Fibroblast of lung (primary cell): ENCODE data around the gene PTPRE. TPM values are rescaled to one million over a fixed set of nuclear protein-coding genes. Genes with fewer than 3 reads are reported as not detected.

Experiments
- DNase-seq, 2 donors: peaks; one replicate each; pipeline versions ENCODE4 v3.0.0 to v3.0.0-alpha.2; 2010; ENCODE audit warnings: low read depth in 2 of 2
- H2AFZ ChIP-seq: 2 replicates; pipeline ENCODE4 v1.5.1; 2012; ENCODE audit warnings: low read length, control low read depth, inconsistent platforms
- H3K27ac ChIP-seq: 2 replicates; pipeline ENCODE4 v1.5.1; 2011; ENCODE audit warnings: low read length, control low read depth; ENCODE audit not compliant: insufficient read depth
- H3K27me3 ChIP-seq: 2 replicates; pipeline ENCODE4 v1.5.1; 2011; ENCODE audit warnings: mild to moderate bottlenecking, low read length; ENCODE audit not compliant: control insufficient read depth, insufficient read depth
- H3K36me3 ChIP-seq: 2 replicates; pipeline ENCODE4 v1.5.1; 2011; ENCODE audit warnings: low read length; ENCODE audit not compliant: control insufficient read depth, insufficient read depth
- H3K4me1 ChIP-seq: 2 replicates; pipeline ENCODE4 v1.5.1; 2011; ENCODE audit warnings: low read length; ENCODE audit not compliant: control insufficient read depth, insufficient read depth; ENCODE audit errors: extremely low read depth
- H3K4me2 ChIP-seq: 2 replicates; pipeline ENCODE4 v1.5.1; 2011; ENCODE audit warnings: low read length, control low read depth; ENCODE audit not compliant: insufficient read depth; ENCODE audit errors: extremely low read depth
- H3K4me3 ChIP-seq, 4 experiments: fragments of 200-600 bp in 1 of 4; sonication (generic) in 1 of 4; replicated peaks in 1 of 4; 2 replicates each; pipeline ENCODE4 v1.5.1; 2011 to 2016; ENCODE audit warnings: low read length in 4 of 4, low read depth in 3 of 4, mild to moderate bottlenecking in 3 of 4, control low read depth in 2 of 4, inconsistent platforms in 1 of 4, mixed read lengths in 1 of 4; ENCODE audit not compliant: insufficient read depth in 1 of 4; ENCODE audit errors: control extremely low read depth in 1 of 4
- H3K79me2 ChIP-seq: 2 replicates; pipeline ENCODE4 v1.5.1; 2012; ENCODE audit warnings: mild to moderate bottlenecking, low read length, inconsistent platforms; ENCODE audit not compliant: control insufficient read depth, insufficient read depth
- H3K9ac ChIP-seq: 2 replicates; pipeline ENCODE4 v1.5.1; 2011; ENCODE audit warnings: mild to moderate bottlenecking, low read length, control low read depth; ENCODE audit not compliant: insufficient read depth
- H3K9me3 ChIP-seq: 2 replicates; pipeline ENCODE4 v1.5.1; 2012; ENCODE audit warnings: low read depth, low read length; ENCODE audit not compliant: control insufficient read depth, insufficient read depth
- H4K20me1 ChIP-seq: 2 replicates; pipeline ENCODE4 v1.5.1; 2011; ENCODE audit warnings: low read length; ENCODE audit not compliant: control insufficient read depth, insufficient read depth; ENCODE audit errors: extremely low read depth
- EZH2 ChIP-seq: IDR thresholded peaks from 2 replicates; pipeline ENCODE4 v1.5.1; 2012; ENCODE audit warnings: low read length, control low read depth, mild to moderate bottlenecking; ENCODE audit errors: missing control alignments
- polyA plus RNA-seq, 2 donors: library from polyadenylated mRNA; depleted of rRNA in 1 of 2; stranded (reverse) in 1 of 2; unstranded in 1 of 2; fragments of >200 nt; gene quantifications; 2 replicates each; pipeline ENCODE4 v1.2.1, GENCODE V29; 2011 to 2012; ENCODE audit warnings: missing spikeins in 1 of 2
- total RNA-seq: library from RNA; depleted of rRNA; stranded (reverse); fragments of >200 nt; gene quantifications from 2 replicates; pipeline ENCODE4 v1.2.1, GENCODE V29; 2014
- TF ChIP-seq, protein P1 (sequence below), 2 donors: IDR thresholded peaks in 1 of 2; conservative IDR thresholded peaks in 1 of 2; 1 replicate in 1 of 2; 2 replicates in 1 of 2; pipeline ENCODE4 v1.5.1; 2011 to 2012; ENCODE audit warnings: low read length in 2 of 2, control low read depth in 1 of 2, inconsistent platforms in 1 of 2, low read depth in 1 of 2, mild to moderate bottlenecking in 1 of 2

PTPRE gene
- total and polyA plus RNA-seq, 2 donors (not counting 1 experiment from before 2014, with no cell fraction given): 0.75 to 1.8 TPM

DNA sequence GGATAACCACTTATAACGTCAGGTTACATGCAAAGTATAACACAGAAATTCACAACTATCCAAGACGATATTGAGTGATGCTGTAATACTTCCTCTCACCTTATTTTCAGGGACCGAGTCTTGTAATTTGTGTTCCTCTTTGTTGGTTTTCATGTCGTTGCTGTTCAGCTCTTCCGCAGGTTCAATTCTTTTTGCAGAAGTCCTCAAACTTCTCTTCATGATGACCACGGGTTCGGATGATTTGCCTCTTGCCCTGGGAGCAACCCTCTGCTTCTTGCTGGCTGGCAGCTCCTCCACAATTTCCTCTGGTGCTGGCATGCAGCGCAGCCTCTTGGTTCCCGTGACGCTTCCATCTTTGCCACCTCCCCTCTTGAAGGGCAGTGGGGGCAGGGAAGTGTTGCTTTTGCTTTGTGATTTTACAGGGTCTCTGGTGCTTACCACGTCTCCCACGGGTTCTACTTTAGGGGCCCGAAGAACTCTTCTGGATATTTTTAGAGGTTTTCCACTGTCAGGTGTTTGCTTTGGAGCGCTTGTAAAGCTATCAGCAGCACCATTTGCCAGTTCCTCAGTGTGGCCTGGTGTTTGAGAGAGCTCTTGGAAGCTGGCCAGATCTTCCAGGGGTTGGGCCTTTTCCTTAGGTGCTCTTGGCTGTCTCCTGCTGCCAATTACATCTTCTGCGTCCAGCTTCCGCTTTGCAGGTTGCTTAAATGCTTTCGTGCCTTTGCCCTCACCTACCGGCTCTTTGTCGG lies 195.8 kb downstream of the PTPRE start:
- TF ChIP-seq, protein P1, sequence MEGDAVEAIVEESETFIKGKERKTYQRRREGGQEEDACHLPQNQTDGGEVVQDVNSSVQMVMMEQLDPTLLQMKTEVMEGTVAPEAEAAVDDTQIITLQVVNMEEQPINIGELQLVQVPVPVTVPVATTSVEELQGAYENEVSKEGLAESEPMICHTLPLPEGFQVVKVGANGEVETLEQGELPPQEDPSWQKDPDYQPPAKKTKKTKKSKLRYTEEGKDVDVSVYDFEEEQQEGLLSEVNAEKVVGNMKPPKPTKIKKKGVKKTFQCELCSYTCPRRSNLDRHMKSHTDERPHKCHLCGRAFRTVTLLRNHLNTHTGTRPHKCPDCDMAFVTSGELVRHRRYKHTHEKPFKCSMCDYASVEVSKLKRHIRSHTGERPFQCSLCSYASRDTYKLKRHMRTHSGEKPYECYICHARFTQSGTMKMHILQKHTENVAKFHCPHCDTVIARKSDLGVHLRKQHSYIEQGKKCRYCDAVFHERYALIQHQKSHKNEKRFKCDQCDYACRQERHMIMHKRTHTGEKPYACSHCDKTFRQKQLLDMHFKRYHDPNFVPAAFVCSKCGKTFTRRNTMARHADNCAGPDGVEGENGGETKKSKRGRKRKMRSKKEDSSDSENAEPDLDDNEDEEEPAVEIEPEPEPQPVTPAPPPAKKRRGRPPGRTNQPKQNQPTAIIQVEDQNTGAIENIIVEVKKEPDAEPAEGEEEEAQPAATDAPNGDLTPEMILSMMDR (conservative IDR thresholded peaks at IDR 0.05 in 1 of 2, IDR thresholded peaks at IDR 0.05 in 1 of 2; ENCODE audit: low read depth in 1 of 2, low read length in 2 of 2): no peak
- TF ChIP-seq EZH2: no peak
- Histone ChIP-seq H3K27me3 (no peaks in the 10 kb centered on the region), H4K20me1 (no peaks in the 10 kb centered on the region), H3K79me2 (peaks cover under 1% of the 10 kb centered on the region), H3K27ac (no peak overlapping the region), H3K36me3 (peaks cover 30% of the 10 kb centered on the region), H3K4me1 (no peaks in the 10 kb centered on the region), H2AFZ (no peak overlapping the region), H3K4me3 (no peak overlapping the region), H3K9me3 (no peaks in the 10 kb centered on the region), H3K4me2 (no peak overlapping the region), H3K9ac (no peak overlapping the region)
- no peak for DNase-seq

DNA sequence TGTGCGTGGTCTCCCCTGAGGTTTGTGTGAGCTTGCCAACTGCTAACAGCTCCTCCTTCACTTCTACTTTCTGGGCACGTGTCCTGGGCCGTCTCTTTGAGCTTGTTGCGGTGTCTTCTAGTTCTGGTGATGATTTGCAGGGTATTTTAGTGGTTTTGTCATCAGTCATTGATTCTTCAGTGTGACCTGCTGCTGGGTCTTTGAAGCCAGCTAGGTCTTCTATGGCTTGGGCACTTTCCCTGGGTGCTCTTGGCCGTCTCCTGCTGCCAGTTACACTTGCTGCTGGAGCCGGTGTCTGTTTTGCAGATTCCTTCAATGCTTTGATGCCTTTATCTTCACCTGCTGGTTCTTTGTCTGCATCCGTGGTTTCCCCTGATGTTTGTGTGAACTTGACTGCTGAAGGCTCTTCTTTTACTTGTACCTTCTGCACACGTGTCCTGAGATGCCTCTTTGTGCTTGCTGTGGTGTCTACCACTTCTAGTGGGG lies 196.4 kb downstream of the PTPRE start:
- H3K4me2 ChIP-seq: no peak overlapping the region
- no peaks in the 10 kb centered on the region for H4K20me1 ChIP-seq
- no peak for DNase-seq
- H3K9ac ChIP-seq: no peak overlapping the region
- no peak overlapping the region for H2AFZ ChIP-seq
- no peaks in the 10 kb centered on the region for H3K9me3 ChIP-seq
- no peak overlapping the region for H3K4me3 ChIP-seq
- H3K79me2 ChIP-seq: peaks cover 3% of the 10 kb centered on the region
- no peak overlapping the region for H3K27ac ChIP-seq
- no peak for TF ChIP-seq EZH2
- TF ChIP-seq, protein P1 (conservative IDR thresholded peaks at IDR 0.05 in 1 of 2, IDR thresholded peaks at IDR 0.05 in 1 of 2; ENCODE audit: low read depth in 1 of 2, low read length in 2 of 2): no peak
- peaks cover 31% of the 10 kb centered on the region for H3K36me3 ChIP-seq
- no peaks in the 10 kb centered on the region for H3K27me3 ChIP-seq
- H3K4me1 ChIP-seq: no peaks in the 10 kb centered on the region

DNA sequence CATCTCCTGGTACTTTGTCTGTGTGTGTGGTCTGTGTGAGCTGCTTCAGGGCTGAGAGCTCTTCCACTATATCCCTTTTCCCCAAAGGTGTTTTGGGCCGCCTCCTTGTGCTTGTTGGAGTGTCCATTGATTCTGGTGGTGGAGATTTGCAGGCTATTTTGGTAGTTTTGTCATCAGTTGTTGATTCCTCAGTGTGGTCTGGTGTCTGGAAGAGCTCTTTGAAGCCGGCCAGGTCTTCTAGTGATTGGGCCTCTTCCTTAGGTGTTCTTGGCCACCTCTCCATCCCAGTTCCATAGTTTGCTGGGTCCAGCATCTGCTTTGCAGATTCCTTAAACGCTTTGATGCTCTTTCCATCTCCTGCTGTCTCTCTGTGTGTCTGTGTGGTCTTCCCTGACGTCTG lies 198.5 kb downstream of the PTPRE start:
- H3K4me2 ChIP-seq: no peak overlapping the region
- no peak overlapping the region for H2AFZ ChIP-seq
- H3K36me3 ChIP-seq: peaks cover 36% of the 10 kb centered on the region
- H3K27me3 ChIP-seq: no peaks in the 10 kb centered on the region
- no peak for TF ChIP-seq EZH2
- TF ChIP-seq, protein P1 (conservative IDR thresholded peaks at IDR 0.05 in 1 of 2, IDR thresholded peaks at IDR 0.05 in 1 of 2; ENCODE audit: low read depth in 1 of 2, low read length in 2 of 2): no peak
- no peaks in the 10 kb centered on the region for H3K9me3 ChIP-seq
- peaks cover 3% of the 10 kb centered on the region for H3K79me2 ChIP-seq
- no peaks in the 10 kb centered on the region for H3K4me1 ChIP-seq
- H3K27ac ChIP-seq: no peak overlapping the region
- no peak for DNase-seq
- no peaks in the 10 kb centered on the region for H4K20me1 ChIP-seq
- no peak overlapping the region for H3K9ac ChIP-seq
- H3K4me3 ChIP-seq: no peak overlapping the region
